Adipose tissue (tissue), 3 donors: Measurements from ENCODE around the gene TKT. TPM values are rescaled to one million over a fixed set of nuclear protein-coding genes. Genes with fewer than 3 reads are reported as not detected.

Source experiments
- H3K27ac ChIP-seq: one replicate; pipeline ENCODE4 v1.5.1; 2013; ENCODE audit warnings: low read depth, low read length
- WGBS, 3 donors: extraction: QIAGEN DNeasy Blood & Tissue Kit; methylation state at CpG; one replicate each; pipeline ENCODE4 v1.1.7; 2013; 5-methylcytosine and 5-hydroxymethylcytosine counted together
- polyA plus RNA-seq, 3 donors: library from polyadenylated mRNA; stranded (reverse); fragments of 200-250 nt; gene quantifications; one replicate each; pipeline ENCODE4 v1.2.3, GENCODE V29; 2013
- donor health status: healthy with polysubstance abuse.
- donor health status: Bipolar disorder and iron deficiency.
- donor health status: healthy.

Gene TKT
- polyA plus RNA-seq, 3 donors: 93.0 to 396 (median 273) TPM

- 55 to 91% (median 91%) methylated on average over 8 of the region's 8 CpGs for WGBS, 3 donors
- no peak overlapping the region for H3K27ac ChIP-seq
Observed at GRCh38 chr3:53244271-53244670, 11.6 kb downstream of the TKT start.

GRCh38 chr3:53243785-53244184 lies 12.0 kb downstream of the TKT start:
- 73 to 88% (median 79%) methylated on average over 8 of the region's 8 CpGs for WGBS, 3 donors
- H3K27ac ChIP-seq: no peak overlapping the region

- WGBS, 3 donors: 41 to 61% (median 42%) methylated on average over 14 of the region's 14 CpGs
Observed at GRCh38 chr3:53243165-53243564, 12.7 kb downstream of the TKT start.

GRCh38 chr3:53242642-53243041 lies 13.2 kb downstream of the TKT start:
- H3K27ac ChIP-seq: no peak overlapping the region
- WGBS, 3 donors: 49 to 77% (median 69%) methylated on average over 4 of the region's 4 CpGs

More at GRCh38 chr3:53243165-53243564, 12.7 kb downstream of the TKT start:
- H3K27ac ChIP-seq: no peak overlapping the region

GRCh38 chr3:53242155-53242554 lies 13.7 kb downstream of the TKT start:
- 60 to 90% (median 89%) methylated on average over 7 of the region's 7 CpGs for WGBS, 3 donors
- H3K27ac ChIP-seq: no peak overlapping the region

GRCh38 chr3:53240989-53241972 lies 14.5 kb downstream of the TKT start:
- 66 to 88% (median 87%) methylated on average over 26 to 28 of the region's 28 CpGs for WGBS, 3 donors

GRCh38 chr3:53239800-53240199 lies 16.0 kb downstream of the TKT start:
- WGBS, 3 donors: 65 to 84% (median 69%) methylated on average over 5 of the region's 5 CpGs
- no peak overlapping the region for H3K27ac ChIP-seq

More at GRCh38 chr3:53240989-53241972, 14.5 kb downstream of the TKT start:
- no peak overlapping the region for H3K27ac ChIP-seq

- WGBS, 3 donors: 72 to 91% (median 86%) methylated on average over 4 of the region's 4 CpGs
- no peak overlapping the region for H3K27ac ChIP-seq
Observed at GRCh38 chr3:53238886-53239285, 16.9 kb downstream of the TKT start.

- H3K27ac ChIP-seq: no peak overlapping the region
- WGBS, 3 donors: 85 to 91% (median 88%) methylated on average over 5 to 6 of the region's 6 CpGs
Observed at GRCh38 chr3:53238051-53238850, 17.6 kb downstream of the TKT start.

- no peak overlapping the region for H3K27ac ChIP-seq
- WGBS, 3 donors: 50 to 61% (median 54%) methylated on average over 9 of the region's 9 CpGs
Observed at GRCh38 chr3:53236112-53236841, 19.5 kb downstream of the TKT start.

- no peak overlapping the region for H3K27ac ChIP-seq
- 61 to 80% (median 70%) methylated on average over 6 of the region's 6 CpGs for WGBS, 3 donors
Observed at GRCh38 chr3:53235545-53235944, 20.3 kb downstream of the TKT start.

GRCh38 chr3:53234841-53235232 lies 21.0 kb downstream of the TKT start:
- WGBS, 3 donors: 90 to 96% (median 91%) methylated on average over 10 of the region's 10 CpGs

GRCh38 chr3:53234130-53234840 lies 21.5 kb downstream of the TKT start:
- 75 to 80% (median 79%) methylated on average over 15 of the region's 15 CpGs for WGBS, 3 donors
- no peak overlapping the region for H3K27ac ChIP-seq

More at GRCh38 chr3:53234841-53235232, 21.0 kb downstream of the TKT start:
- H3K27ac ChIP-seq: no peak overlapping the region

- H3K27ac ChIP-seq: no peak overlapping the region
- 77 to 82% (median 77%) methylated on average over 18 of the region's 18 CpGs for WGBS, 3 donors
Observed at GRCh38 chr3:53232641-53233377, 23.0 kb downstream of the TKT start.

GRCh38 chr3:53231532-53232511 lies 24.0 kb downstream of the TKT start:
- WGBS, 3 donors: 84 to 95% (median 93%) methylated on average over 12 to 13 of the region's 13 CpGs
- H3K27ac ChIP-seq: no peak overlapping the region

GRCh38 chr3:53230789-53231188 lies 25.0 kb downstream of the TKT start:
- 87 to 96% (median 93%) methylated on average over 5 of the region's 5 CpGs for WGBS, 3 donors
- H3K27ac ChIP-seq: no peak overlapping the region
